Measurements from ENCODE around the gene UNC13D.
"Not testable (repeated sequence)": the region's sequence is repeated elsewhere in the genome, so short reads cannot be mapped to it uniquely, and the experiment has no call there.

Gene UNC13D

DNA sequence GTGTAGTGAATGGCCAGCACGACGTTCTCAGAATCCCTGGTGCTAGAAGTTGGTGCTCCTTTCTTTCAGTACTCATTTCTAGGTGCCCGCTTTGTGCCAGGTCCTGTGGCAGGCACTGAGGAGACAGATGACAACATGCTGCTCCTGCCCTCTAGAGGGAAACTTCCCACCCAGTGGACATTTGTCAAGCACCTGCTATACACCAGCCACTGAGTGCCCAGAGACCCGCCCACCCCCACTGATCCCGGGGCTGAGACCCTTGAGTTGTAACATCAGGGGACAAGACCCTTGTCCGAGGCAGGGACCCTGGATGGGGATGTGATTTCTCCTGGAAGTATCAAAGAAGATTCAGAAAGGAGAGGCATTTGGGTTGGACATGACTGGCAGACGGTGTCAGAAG, 25.1 kb downstream of the UNC13D start:
- DNase-seq: no peak

DNA sequence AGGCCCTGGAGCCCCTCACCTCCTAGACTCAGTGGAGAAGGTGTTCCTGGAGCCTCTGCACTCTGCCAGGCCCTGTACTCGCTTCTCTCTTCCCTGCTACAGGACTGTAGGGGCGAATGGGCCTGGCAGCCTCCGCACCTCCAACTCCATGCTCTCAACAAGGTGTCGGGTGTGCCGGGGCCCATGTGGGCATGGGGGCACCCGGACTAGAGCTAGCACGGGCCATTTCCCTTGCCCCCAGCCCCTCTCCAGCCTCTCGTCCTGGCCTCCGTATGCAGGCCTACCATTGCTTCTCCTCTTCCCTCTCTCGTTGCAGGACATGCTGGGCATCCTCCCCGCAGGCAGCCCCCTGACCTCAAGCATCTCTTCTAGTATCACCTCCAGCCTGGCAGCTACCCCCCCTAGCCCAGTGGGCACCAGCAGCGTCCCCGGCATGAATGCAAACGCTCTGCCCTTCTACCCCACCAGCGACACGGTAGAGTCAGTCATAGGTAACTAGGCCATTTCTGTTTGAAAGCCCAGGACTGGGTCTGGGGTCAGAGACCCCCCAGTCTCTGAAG, 25.8 kb downstream of the UNC13D start:
- no peak for DNase-seq

DNA sequence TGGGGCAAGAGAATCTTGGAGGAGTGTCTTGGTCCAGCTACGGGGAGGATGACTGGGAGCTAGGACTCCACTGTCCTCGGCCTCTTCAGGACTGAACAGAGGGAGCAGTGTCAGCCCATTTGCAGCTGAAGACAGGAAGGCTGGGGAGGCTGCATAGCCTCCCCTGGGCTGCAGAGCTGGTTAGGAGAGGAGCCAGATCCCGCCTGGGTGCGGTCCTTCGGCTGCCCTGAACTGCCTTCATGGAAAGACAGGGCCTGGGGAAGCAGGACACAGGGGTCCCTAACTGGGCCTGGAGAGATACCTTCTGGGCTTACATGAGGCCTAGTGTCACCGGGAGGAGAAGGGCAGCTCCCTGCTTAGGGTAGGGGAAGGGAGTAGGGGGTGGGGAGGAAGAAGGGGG, 26.6 kb downstream of the UNC13D start:
- DNase-seq: no peak

DNA sequence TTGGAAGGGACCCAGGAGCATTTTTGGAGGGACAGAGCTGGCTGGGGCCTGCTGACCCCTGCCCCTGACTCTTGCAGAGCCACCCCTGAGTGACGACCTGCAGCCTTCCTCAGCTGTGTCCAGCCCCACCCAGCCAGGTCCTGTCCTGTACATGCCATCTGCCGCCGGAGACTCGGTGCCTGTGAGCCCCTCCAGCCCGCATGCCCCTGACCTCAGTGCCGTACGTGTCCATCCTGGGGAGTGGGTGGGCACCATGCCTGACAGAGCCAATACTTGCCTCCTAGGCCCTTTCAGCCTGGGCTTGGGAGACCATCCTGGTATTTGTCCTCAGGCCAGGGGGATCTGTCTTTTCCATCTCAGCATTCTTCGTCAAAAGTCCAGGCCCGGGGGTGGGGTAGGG, 27.5 kb downstream of the UNC13D start:
- DNase-seq: no peak

DNA sequence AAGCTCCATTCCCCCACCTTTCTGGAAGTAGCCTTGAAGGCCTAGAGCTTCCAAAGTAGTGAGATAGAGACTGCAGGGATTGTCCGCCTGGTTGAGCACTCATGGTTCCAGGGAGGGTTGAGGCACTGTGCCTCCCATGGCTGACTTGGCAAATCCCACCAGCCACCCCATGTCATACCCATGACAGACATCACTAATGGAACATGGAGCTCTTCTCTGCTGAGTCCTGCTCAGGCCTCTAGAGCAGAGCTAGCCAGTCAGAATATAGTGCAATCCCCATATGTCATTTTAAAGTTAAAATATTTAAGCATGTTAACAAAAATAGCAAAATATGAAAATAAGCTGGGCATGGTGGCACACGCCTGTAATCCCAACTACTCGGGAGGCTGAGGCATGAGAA, 28.8 kb downstream of the UNC13D start:
- no peak for DNase-seq

DNA sequence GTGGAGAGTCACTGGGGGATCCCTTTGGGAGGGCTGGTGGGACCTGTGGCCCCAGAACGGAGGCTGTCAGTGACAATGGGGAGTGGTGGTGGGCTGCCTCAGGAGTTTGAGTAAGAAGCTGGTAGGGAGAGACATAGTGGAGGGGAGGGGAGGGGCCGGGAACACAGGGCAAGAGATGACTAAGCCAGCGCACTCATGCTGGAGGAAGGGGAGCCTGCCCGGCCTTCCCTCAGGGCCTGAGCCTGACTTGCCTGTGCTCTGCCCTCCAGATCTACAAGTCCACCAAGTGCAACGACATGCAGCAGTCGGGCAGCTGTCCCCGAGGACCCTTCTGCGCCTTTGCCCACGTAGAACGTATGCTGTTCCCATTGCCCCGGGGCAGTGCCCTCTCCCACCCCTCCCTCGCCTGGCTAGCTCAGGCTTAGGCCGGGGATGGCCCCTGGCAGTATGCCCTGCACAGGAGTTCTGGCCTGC, 29.3 kb downstream of the UNC13D start:
- no peak for DNase-seq

DNA sequence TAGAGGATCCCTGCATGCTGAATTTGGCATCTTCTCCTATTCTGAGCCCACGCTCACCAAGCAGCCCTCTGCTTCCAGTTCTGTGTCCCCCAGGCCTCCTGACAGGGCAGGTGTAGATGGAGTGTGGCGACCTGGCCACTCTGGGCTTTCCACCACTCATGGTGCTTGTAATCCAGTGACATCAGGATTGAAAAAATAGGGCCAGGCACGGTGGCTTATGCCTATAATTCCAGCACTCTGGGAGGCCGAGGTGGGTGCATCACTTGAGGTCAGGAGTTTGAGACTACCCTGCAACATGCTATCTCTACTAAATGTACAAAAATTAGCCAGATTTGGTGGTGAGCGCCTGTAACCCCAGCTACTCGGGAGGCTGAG, 30.2 kb downstream of the UNC13D start:
- DNase-seq: no peak

DNA sequence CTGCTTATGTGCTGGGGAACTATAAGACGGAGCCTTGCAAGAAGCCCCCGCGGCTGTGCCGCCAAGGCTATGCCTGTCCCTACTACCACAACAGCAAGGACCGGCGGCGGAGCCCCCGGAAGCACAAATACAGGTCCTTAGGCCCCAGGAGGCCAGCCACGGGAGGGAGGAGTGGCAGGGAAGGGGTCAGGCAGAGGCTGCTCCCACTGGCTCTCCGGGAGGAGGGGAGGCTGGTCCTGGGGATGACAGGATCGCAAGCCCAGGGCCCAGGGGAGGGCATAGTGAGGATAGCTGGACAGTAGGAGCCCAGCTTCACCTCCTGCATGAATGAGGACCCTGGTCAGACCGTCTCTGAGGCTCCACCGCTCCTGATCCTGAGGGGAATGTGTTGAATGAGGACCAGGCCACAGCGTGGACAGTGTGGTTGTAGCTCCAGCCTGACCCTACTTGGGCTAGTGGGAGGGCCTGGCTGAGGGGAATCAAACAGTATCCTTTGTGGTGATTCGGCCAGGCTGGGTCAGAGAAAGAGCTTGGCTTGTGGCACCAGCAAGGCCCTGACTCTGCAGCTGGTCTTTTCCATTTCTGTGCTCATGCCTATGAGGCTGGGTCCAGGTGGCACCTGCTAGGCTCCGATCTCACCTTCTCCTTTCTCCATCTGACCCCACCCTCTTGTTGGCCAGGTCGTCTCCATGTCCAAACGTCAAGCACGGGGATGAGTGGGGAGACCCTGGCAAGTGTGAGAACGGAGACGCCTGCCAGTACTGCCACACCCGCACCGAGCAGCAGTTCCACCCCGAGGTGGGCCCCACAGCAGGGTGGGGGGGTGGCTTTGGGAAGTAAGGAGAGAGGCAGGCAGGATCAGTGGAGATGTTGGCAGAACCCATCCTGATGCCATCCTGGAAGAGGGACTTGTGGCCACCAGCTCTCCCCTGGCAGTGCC, 30.9 kb downstream of the UNC13D start:
- DNase-seq: no peak

DNA sequence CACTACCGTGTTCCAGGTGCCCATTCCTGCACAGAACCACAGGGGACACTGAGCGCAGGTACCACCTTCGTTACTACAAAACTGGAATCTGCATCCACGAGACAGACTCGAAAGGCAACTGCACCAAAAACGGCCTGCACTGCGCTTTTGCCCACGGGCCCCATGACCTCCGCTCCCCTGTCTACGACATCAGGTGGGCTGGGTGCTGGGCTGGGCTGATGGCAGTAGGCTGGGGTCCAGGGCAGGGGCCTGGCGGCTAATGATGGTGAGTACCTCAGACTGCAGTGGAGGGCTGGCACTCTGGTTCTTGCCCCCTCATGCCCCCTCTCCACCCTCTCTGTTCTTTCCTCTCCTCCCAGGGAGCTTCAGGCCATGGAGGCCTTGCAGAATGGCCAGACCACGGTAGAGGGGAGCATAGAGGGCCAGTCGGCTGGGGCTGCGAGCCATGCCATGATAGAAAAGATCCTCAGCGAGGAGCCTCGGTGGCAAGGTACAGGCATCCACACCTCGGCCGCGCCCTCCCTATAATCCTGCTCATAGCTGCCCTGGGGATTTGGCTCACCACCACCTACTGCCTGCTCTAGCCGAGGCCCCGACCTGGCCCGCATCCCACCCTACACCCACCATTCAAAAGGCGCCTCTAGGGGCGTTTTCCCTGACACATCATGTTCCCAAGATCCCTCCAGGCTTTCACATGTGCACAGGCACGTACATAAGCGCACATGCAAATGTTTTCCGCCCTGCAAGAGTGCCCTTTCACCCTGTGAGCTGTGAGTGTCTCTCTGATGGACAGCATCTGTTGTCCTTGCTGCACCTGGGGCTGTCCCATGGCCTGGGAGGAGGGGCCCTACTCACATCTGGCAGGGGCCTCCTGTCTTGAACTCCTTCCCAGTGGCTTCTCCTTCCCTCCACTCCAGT, 31.8 kb downstream of the UNC13D start:
- no peak for DNase-seq

DNA sequence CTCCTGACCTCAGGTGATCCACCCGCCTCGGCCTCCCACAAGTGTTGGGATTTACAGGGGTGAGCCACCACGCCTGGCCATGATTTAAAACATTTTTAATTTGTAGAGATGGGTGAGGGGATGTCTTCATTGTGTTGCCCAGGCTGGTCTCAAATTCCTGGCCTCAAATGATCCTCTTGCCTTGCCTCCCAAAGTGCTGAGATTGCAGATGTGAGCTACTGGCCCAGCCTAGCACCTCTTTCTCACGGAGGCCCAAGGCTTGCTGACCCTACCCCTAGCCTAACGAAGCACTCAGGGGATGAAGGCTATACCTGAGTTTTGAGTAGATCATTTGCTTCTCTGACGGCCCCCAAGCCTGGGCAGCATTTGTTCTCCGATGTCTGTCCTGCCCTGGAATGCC, 33.0 kb downstream of the UNC13D start:
- DNase-seq: no peak

DNA sequence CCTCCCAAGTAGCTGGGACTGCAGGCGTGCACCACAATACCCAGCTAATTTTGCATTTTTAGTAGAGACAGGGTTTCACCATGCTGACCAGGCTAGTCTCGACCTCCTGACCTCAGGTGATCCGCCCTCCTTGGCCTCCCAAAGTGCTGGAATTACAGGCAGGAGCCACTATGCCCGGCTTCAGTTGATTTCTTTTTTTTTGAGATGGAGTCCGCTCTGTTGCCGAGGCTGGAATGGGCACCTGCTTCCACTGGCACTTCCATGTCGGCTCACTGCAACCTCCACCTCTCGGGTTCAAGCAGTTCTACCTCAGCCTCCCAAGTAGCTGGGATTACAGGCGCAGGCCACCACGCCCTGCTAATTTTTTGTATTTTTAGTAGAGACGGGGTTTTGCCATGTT, 33.4 kb downstream of the UNC13D start:
- DNase-seq: not testable (repeated sequence)

DNA sequence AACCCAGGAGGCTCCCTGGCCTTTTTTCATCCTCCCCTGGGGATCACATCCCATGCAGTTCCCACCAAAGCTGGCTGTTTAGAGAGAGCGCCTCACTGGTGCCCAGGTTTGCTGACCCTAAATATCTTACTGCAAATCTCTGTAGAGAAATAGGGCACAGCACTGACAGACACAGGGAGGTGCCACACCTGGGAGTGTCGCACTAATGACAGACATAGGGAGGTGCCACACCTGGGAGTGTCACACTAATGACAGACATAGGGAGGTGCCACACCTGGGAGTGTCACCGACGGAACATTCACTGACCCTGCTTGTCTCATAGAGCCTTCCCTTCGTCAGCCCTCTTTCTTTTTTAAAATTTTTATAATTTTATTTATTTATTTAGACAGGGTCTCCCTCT, 34.0 kb downstream of the UNC13D start:
- no peak for DNase-seq

DNA sequence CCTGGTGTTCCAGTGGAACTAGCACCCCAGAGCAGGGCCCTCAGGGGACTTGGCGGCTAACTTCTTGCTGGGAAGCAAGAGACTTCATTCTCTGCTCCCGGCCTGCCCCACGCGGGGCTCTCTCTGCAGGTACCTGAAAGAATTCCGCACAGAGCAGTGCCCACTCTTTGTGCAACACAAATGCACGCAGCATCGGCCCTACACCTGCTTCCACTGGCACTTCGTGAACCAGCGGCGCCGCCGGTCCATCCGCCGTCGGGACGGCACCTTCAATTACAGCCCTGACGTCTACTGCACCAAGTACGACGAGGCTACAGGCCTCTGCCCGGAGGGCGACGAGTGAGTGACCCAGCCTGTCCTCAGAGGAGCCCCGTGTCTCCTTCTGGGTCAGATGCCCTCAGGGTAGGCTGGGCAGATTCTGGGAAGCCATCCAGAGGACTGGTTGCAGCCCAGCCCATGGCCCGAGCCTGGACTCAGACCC, 34.5 kb downstream of the UNC13D start:
- no peak for DNase-seq

DNA sequence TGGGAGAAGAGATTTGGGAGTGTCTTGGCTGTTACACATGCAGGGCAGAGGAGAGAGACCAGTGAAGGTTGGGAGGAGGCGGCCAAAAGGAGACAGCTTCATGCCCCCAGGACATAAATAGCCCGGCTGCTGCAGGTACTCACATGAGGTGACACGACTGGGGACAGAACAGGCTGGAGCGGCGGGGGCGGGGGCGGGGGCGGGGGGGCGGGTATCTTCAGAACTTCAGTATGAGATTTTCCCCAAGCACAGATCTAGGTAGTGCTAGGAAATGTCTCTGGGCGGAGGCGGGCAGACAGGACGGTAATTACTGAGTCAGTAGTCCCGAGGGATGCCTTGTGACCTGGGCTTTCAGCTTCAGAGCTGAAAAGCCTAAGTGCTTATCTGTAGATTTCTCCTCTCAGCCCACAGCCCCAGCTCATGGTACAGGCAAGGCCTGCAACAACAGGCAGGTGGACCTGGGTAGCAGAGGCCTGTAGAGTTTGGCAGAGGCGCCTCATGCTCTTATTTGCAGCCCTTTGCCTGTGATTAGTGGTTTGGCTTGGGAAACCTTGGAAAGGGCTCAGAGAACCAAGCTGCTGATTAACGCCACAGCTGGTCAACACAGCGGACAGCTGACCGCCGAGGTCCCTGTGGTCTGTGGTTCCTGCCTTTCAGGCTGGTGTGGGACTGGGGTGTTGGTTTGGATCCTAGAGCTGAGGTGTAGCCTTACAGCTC, 35.1 kb downstream of the UNC13D start:
- DNase-seq: no peak

DNA sequence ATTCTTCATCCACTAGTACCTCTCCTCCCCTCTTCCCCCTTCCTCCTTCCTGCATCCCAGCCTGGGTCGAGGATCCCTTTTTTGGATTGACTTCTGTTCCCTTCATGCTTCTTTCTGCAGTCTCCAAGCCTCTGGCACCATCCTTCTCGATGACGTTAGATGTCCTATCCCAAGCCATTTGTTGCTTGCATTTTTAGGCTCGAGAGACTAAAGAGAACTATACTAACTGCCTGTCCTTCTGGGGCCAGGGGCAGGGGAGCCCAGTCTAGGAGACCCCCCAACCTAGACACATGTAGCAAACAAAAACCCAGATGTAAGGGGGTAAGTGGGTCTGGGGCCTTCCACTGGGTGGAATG, 35.7 kb downstream of the UNC13D start:
- no peak for DNase-seq

DNA sequence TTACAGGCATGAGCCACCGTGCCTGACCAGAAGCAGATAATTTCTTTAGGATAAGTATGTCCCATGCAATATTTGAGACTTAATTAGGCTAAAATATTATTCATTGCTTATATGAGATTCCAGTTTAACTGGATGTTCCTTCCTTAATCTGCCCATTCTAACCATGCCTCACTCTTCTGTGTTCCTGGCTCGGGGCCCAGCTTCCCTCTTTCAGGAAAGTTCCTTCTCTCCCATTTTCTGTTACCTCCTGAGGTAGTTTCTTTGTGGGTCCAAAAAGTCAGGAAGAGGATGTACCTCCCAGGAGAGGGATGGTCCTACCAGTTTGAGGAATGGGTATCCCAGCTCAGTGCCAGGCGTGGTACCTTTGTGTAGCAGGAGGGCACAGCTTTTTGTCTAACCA, 36.3 kb downstream of the UNC13D start:
- no peak for DNase-seq

DNA sequence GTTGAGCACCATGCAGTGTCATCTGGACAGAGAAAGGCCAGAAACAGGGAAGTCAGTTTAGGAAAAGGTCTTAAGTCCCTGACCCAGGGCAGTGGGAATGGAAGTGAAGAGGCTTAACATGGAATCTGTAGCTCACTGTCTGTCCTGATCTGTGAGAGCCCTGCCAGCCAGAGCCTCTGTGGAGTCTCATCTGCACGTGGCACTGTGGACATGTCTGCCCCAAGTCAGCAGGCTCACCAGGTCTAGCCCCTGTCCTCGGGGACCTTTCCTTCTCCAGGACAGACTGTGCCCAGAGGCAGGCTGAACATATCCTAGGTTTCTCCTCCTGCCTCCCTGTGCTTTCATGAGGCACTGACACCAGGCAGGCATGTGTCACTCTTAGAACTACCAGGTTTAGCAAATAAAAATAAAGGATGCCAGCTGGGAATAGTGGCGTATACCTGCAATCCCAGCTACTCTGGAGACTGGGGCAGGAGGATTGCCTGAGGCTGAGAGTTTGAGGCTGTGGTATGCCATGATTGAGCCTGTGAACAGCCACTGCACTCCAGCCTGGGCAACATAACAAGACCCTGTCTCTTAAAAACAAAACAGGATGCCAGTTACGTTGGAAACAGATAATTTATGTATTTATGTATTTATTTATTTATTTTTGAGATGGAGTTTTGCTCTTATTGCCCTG, 37.2 kb downstream of the UNC13D start:
- DNase-seq: no peak

DNA sequence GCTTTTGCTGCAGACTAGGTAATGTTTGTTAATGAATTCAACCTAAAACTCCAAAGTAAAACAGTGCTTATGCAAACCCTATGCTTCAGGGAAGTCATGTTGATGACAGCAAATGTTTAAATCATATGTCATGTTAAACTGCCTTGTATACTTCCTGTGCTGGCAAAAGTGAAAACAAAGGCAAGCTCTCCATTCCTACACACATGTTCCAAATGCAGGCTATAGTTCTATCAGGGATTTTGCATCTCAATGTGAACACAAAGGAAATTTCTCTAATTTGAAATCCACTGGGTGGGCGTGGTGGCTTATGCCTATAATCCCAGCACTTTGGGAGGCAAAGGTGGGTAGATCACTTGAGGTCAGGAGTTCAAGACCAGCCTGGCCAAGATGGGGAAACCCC, 40.3 kb downstream of the UNC13D start:
- DNase-seq: no peak

DNA sequence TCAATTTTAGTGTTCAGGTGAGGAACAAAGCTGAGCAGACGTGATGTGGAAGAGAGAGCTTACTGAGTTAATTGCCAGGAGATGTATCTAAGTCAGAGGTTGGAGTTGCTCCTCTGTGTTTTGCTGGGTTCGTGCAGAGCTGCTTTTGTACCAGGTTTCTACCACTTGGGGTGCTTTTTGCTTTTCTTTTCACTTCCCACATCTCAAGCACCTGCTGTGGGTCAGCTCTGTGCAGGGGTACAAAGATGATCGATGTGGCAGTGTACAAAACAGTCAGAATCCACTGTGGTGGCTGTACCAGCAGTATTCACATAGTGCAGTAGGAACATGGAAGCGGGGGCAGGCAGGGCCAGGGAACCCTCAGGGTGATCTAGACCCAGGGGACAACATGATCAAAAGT, 44.8 kb downstream of the UNC13D start:
- no peak for DNase-seq

DNA sequence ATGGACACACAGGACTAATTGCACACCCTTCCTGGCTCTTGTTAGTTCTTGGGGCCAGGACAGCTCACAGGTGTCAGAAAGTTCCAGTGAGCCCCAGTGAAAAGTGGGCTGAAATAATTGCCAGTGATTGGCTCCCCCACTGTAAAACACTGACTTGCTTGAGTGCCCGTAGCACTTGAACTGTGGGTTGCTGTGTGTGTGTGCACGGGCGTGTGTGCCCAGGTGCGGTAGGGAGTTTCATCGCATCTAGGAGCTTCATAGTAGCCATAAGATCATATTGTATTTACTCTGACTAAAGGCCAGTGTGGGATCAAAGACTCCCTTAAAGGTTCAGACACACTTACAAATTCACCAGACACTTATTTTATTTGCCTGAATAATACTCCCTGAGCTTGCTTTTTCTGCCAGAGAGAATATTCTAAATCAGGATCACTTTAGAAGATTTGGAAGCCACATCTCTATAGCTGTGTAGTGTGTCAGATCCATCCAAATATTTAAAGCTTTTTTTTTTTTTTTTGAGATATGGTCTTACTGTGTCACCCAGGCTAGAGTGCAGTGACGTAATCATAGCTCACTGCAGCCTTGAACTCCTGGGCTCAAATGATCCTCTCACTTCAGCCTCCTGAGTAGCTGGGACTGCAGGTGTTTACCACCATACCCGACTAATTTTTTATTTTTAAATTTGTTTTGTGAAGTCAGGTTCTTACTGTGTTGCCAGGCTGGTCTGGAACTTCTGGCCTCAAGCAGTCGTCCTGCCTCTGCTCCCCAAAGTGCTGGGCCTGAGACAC, 48.2 kb downstream of the UNC13D start:
- DNase-seq: no peak

DNA sequence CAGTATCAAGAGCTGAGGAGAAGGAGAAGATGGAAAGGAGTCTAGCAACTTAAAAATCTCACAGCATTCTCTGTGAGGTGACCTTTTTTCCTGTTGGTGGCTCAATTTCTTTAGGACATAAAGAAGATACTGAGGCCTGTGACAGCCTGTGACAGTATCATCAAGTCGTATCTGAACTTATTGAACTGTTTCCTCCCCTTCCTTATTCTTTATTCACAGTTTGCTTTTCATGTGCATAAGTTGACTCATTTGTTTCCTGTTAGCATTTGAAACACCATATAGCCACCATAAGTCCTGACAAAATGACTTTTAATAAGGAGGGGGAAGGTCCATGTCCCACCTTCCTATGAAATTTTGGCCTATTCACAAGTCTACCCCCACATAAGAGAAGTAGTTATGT, 50.7 kb downstream of the UNC13D start:
- DNase-seq: no peak
